Psoas muscle (tissue), 8 donors: ENCODE results near the gene KIF1A. TPM values are rescaled to one million over a fixed set of nuclear protein-coding genes. Genes with fewer than 3 reads are reported as not detected.

Experiments
- ATAC-seq, 4 donors: fragments of 200-7000 bp; cut with Tn5 transposase; one replicate each; pipeline ENCODE4 v1.9.1; 2020; ENCODE audit warnings: moderate library complexity in 3 of 4, mild to moderate bottlenecking in 2 of 4
- DNase-seq, 2 donors: peaks; one replicate each; pipeline ENCODE4 v3.0.0-alpha.2; 2020
- H3K27ac ChIP-seq: fragments of 200-600 bp; one replicate; pipeline ENCODE4 v1.8.0; 2022
- H3K27me3 ChIP-seq, 3 donors: fragments of 200-600 bp in 1 of 3; one replicate each; pipeline versions ENCODE4 v1.6.1 to v1.8.0; 2013 to 2022; ENCODE audit warnings: low read length in 2 of 3, mild to moderate bottlenecking in 2 of 3, moderate library complexity in 1 of 3; ENCODE audit not compliant: insufficient read depth in 3 of 3
- H3K36me3 ChIP-seq, 2 donors: fragments of 200-600 bp in 1 of 2; one replicate each; pipeline versions ENCODE4 v1.6.1 to v1.8.0; 2013 to 2022; ENCODE audit warnings: low read depth in 1 of 2, mild to moderate bottlenecking in 1 of 2, moderate library complexity in 1 of 2; ENCODE audit not compliant: insufficient read depth in 1 of 2
- H3K4me1 ChIP-seq: fragments of 200-600 bp; one replicate; pipeline ENCODE4 v1.8.0; 2022
- H3K4me3 ChIP-seq: fragments of 200-600 bp; one replicate; pipeline ENCODE4 v1.8.0; 2022; ENCODE audit warnings: mild to moderate bottlenecking
- H3K9me3 ChIP-seq: fragments of 200-600 bp; one replicate; pipeline ENCODE4 v1.8.0; 2022
- WGBS, 3 donors: extraction: QIAGEN DNeasy Blood & Tissue Kit; methylation state at CpG; one replicate each; pipeline versions ENCODE4 v1.1.6 to v1.1.7; 2013; 5-methylcytosine and 5-hydroxymethylcytosine counted together
- intact Hi-C, 2 donors: fragments of 100-400 bp; cut with DNase I; formaldehyde crosslinking; loops; one replicate each; pipeline versions ENCODE4 v1.11.0 to v1.14.2; 2022
- polyA plus RNA-seq, 3 donors: library from polyadenylated mRNA; stranded (reverse); fragments of 200-250 nt; gene quantifications; one replicate each; pipeline ENCODE4 v1.2.3, GENCODE V29; 2013
- total RNA-seq, 4 donors: library from RNA; stranded (reverse); fragmentation: NEBNext Ultra II Directional in 2 of 4; extraction: Animal tissue kit (Norgen Biotek cat#: 25700) in 2 of 4; gene quantifications; one replicate each; pipeline versions ENCODE4 v1.2.1 to v1.2.4, GENCODE V29; 2021 to 2023
- TF ChIP-seq, protein P1 (sequence below): fragments of 200-600 bp; IDR thresholded peaks from one replicate; pipeline ENCODE4 v1.8.0; 2022; ENCODE audit warnings: antibody characterized with exemption
- donor health status: healthy with polysubstance abuse.
- donor health status: DM: no; HTN: no; CAD: no; lungs with moderate emphysema.
- donor health status: Bipolar disorder and iron deficiency.
- donor health status: healthy.
- donor health status: DM: yes; HTN: yes; CAD: no.
- donor health status: DM: no; HTN: no; CAD: no.
- donor health status: DM: no; HTN: no; CAD: no.
- donor health status: DM: yes; HTN: yes; CAD: no.

Gene KIF1A
- total and polyA plus RNA-seq, 7 donors, result 0.01 to 1.2 (median 0.12) TPM; not detected in 2

DNA sequence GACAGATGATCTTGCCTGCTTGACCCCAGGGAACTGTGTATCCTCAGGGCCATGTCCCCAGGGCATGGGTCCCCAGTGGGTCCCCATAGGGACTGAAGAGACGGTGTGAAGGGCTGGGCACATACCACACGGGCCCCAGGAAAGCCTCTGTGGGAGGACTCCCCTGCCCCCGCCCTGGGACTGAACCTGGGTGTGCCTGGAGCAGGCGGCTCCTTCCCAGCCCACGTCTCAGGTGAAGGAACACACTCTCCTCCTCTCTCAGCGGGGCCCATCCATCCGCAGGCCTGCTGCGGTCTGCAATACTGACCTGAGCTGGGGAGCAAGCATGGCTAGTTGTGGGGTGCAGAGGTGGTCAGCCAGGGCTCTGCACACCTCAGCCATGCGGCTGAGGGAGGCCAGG is 45.2 kb downstream of the KIF1A start:
- Histone ChIP-seq H3K36me3 (no peaks in the 10 kb centered on the region), H3K9me3 (no peaks in the 10 kb centered on the region), H3K4me1 (no peaks in the 10 kb centered on the region), H3K27ac (no peak overlapping the region), H3K27me3 (peaks cover 0 to 5% (median 3%) of the 10 kb centered on the region in 3 donors), H3K4me3 (no peak overlapping the region)
- TF ChIP-seq, protein P1, sequence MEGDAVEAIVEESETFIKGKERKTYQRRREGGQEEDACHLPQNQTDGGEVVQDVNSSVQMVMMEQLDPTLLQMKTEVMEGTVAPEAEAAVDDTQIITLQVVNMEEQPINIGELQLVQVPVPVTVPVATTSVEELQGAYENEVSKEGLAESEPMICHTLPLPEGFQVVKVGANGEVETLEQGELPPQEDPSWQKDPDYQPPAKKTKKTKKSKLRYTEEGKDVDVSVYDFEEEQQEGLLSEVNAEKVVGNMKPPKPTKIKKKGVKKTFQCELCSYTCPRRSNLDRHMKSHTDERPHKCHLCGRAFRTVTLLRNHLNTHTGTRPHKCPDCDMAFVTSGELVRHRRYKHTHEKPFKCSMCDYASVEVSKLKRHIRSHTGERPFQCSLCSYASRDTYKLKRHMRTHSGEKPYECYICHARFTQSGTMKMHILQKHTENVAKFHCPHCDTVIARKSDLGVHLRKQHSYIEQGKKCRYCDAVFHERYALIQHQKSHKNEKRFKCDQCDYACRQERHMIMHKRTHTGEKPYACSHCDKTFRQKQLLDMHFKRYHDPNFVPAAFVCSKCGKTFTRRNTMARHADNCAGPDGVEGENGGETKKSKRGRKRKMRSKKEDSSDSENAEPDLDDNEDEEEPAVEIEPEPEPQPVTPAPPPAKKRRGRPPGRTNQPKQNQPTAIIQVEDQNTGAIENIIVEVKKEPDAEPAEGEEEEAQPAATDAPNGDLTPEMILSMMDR, result no peak
- 88 to 91% (median 89%) methylated on average over 9 of the region's 9 CpGs for WGBS, 3 donors
- DNase-seq (no peak), ATAC-seq (no peak)
- intact Hi-C loops, result no loop called here

DNA sequence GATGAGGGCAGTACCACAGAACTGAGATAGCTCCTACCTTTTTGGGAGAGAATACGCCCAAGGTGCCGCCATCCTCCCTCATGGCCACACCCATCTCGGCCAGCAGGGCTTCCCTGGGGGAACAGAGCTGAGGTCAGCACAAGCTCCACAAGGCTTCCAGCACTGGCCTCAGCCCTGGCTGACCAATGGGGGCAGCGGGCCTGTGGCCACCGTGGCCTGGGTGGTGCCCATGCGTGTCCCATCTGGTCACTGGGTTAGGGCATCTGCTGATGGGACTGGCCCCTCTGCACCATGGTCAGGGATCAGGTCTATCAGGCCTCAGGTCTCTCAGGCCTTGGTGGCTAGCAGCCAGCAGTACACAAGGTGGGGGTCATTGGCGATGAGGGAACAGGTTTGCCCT is 50.9 kb downstream of the KIF1A start:
- peaks cover 0 to 1% (median 0%) of the 10 kb centered on the region in 3 donors for H3K27me3 ChIP-seq
- intact Hi-C loops, result no loop called here
- DNase-seq, result no peak
- no peak overlapping the region for H3K27ac ChIP-seq
- no peak for ATAC-seq
- no peaks in the 10 kb centered on the region for H3K9me3 ChIP-seq
- no peak overlapping the region for H3K4me3 ChIP-seq
- H3K36me3 ChIP-seq, result no peaks in the 10 kb centered on the region
- WGBS, 3 donors, result 85 to 91% (median 88%) methylated on average over 6 to 7 of the region's 7 CpGs
- TF ChIP-seq, protein P1, result no peak
- no peaks in the 10 kb centered on the region for H3K4me1 ChIP-seq

DNA sequence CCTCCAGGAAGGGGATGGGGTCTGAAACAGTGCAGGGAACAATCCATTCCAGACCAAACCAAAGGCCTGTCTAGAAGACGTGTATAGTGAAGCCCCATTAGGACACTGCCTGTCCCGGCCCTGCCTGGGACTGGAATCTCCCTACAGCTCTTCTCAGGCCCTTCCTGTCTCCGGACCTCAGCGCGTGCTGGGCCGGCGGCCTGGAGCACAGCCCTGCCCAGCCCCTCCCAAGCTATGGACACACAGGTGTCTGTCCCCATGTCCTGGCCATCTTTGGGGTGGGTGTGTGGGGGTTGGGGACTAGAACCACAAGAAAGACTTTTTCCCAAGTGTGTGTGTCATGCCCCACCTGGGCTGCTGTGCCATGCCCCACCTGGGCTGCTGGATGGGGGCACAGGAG is 51.8 kb downstream of the KIF1A start:
- TF ChIP-seq, protein P1, result no peak
- no peak overlapping the region for H3K4me3 ChIP-seq
- peaks cover 0 to 1% (median 0%) of the 10 kb centered on the region in 3 donors for H3K27me3 ChIP-seq
- H3K27ac ChIP-seq, result no peak overlapping the region
- ATAC-seq, result no peak
- H3K4me1 ChIP-seq, result no peaks in the 10 kb centered on the region
- no peaks in the 10 kb centered on the region for H3K9me3 ChIP-seq
- H3K36me3 ChIP-seq, result no peaks in the 10 kb centered on the region
- no peak for DNase-seq
- intact Hi-C loops, result no loop called here
- 86 to 90% (median 89%) methylated on average over 6 to 7 of the region's 7 CpGs for WGBS, 3 donors

DNA sequence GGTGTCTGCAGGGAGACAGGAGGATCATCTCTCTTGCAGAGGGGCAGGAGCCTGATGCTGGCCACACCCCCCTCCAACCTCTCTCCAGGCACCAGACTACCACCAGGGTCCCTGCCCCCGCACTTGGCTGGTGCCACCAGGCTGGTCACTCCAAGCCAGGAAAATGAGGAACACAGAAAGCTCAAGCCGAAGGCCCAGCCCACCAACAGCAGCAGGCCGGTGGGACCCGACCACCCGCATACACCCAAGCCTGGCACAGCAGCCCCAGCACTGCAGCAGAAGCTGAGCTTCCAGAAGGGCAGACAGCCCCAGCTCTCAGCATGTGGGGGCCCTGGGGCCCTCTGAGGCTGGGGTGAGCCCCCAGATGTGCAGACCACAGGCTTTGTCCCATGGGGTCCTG is 52.7 kb downstream of the KIF1A start:
- DNase-seq, result no peak
- peaks cover 0 to 1% (median 0%) of the 10 kb centered on the region in 3 donors for H3K27me3 ChIP-seq
- H3K4me1 ChIP-seq, result no peaks in the 10 kb centered on the region
- no peak for ATAC-seq
- H3K4me3 ChIP-seq, result no peak overlapping the region
- H3K27ac ChIP-seq, result no peak overlapping the region
- intact Hi-C loops, result no loop called here
- 80 to 93% (median 86%) methylated on average over 5 of the region's 5 CpGs for WGBS, 3 donors
- TF ChIP-seq, protein P1, result no peak
- no peaks in the 10 kb centered on the region for H3K9me3 ChIP-seq
- H3K36me3 ChIP-seq, result no peaks in the 10 kb centered on the region

DNA sequence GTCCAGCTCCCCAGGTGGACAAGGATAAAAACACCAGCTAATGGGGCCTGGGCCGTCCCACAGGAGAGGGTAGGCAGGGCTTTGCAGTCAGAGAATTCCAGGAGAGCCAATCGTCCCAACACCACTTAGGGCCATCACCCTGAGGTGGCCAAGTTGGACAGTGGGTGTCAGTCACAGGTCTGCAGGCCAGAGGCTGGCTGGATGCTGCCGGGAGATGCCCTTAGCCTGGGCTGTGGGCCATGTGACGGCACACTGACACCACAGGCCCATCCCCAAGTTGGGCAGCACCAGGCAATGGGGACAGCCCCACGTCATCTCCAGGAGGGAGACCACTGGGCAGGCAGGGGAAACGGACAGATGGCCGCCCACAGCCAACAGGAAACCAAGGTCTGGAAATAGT is 53.9 kb downstream of the KIF1A start:
- H3K36me3 ChIP-seq, result no peaks in the 10 kb centered on the region
- no peaks in the 10 kb centered on the region for H3K9me3 ChIP-seq
- peaks cover 0 to 1% (median 0%) of the 10 kb centered on the region in 3 donors for H3K27me3 ChIP-seq
- H3K27ac ChIP-seq, result no peak overlapping the region
- 81 to 90% (median 83%) methylated on average over 7 of the region's 7 CpGs for WGBS, 3 donors
- no peak overlapping the region for H3K4me3 ChIP-seq
- DNase-seq (no peak), ATAC-seq (no peak)
- no peaks in the 10 kb centered on the region for H3K4me1 ChIP-seq
- intact Hi-C loops, result no loop called here
- TF ChIP-seq, protein P1, result no peak
